ENCODE results near the gene APBA1.

- TF ChIP-seq CTCF (IDR thresholded peaks at IDR 0.05) (no peak), RXRA (IDR thresholded peaks at IDR 0.05; ENCODE audit: borderline replicate concordance, low read depth) (no peak), RFX5 (IDR thresholded peaks at IDR 0.05; ENCODE audit: low read length) (no peak), POLR2AphosphoS5 (IDR thresholded peaks at IDR 0.05; ENCODE audit: low read depth, low read length) (no peak), EZH2phosphoT487 (IDR thresholded peaks at IDR 0.05; ENCODE audit: borderline replicate concordance, low read depth) (no peak), GABPA (IDR thresholded peaks at IDR 0.05; ENCODE audit: low read depth) (no peak), TCF12 (IDR thresholded peaks at IDR 0.05) (no peak), MAX (IDR thresholded peaks at IDR 0.05; ENCODE audit: low read depth) (no peak), REST (IDR thresholded peaks at IDR 0.05; ENCODE audit: low read depth, low read length) (no peak), USF2 (IDR thresholded peaks at IDR 0.05; ENCODE audit: borderline replicate concordance, low read depth, low read length) (no peak), NRF1 (IDR thresholded peaks at IDR 0.05; ENCODE audit: low read depth, low read length) (no peak), PBX3 (IDR thresholded peaks at IDR 0.05) (no peak), EP300 (IDR thresholded peaks at IDR 0.05; ENCODE audit: borderline replicate concordance in 1 of 2, low read depth in 1 of 2, low read length in 1 of 2) (no peak), MEF2A (IDR thresholded peaks at IDR 0.05; ENCODE audit: borderline replicate concordance, low read depth) (no peak)
These were observed 186.7 kb downstream of the APBA1 start for GRCh38 chr9:69485466-69485865.
